Ureter (tissue), 1 donor: ENCODE data around the gene POLRMT. TPM values are rescaled to one million over a fixed set of nuclear protein-coding genes. Genes with fewer than 3 reads are reported as not detected.
"Not testable (repeated sequence)": the region's sequence is repeated elsewhere in the genome, so short reads cannot be mapped to it uniquely, and the experiment has no call there.

Source experiments
- DNase-seq: peaks from one replicate; pipeline ENCODE4 v3.0.0-alpha.2; 2020; ENCODE audit warnings: low spot score
- total RNA-seq: library from RNA; stranded (reverse); gene quantifications from one replicate; pipeline ENCODE4 v1.2.4, GENCODE V29; 2023
- donor health status: DM: yes; HTN: yes; CAD: no.

POLRMT gene
- total RNA-seq, 1 donor from 2014 or later: 56.4 TPM

DNA sequence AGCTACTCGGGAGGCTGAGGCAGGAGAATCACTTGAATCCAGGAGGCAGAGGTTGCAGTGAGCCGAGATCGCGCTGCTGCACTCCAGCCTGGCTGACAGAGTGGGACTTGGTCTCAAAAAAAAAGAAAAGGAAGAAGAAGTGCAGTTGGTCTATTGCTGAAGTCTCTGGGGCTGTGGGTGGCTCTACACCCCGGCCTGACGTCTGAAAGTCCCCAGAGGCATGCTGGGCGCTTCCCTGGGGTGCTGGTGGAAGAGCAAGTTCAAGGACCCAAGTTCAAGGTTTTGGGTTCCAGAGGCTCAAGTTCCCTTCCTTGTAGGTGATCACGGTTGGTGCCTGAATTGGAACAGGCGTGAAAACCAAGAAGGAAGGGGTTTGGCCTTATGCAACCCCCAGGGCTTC, 39.8 kb downstream of the POLRMT start:
- no peak for DNase-seq

DNA sequence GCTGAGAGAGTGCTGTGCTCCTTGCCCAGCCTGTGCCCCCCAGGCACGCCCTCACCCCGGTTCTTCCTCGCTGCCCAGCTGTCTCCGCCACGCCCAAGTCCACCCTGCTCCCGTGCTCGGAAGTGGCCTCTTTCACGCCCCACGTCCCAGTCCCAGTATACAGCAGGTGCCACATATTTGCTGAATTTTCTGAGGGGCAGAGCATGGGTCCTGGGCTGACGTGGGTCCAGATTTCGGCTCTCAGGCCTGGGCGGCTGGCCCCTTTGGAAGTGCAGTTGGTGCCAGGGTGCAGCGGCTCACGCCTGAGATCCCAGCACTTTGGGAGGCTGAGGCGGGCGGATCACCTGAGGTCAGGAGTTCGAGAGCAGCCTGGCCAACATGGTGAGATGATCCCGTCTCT, 40.3 kb downstream of the POLRMT start:
- no peak for DNase-seq

DNA sequence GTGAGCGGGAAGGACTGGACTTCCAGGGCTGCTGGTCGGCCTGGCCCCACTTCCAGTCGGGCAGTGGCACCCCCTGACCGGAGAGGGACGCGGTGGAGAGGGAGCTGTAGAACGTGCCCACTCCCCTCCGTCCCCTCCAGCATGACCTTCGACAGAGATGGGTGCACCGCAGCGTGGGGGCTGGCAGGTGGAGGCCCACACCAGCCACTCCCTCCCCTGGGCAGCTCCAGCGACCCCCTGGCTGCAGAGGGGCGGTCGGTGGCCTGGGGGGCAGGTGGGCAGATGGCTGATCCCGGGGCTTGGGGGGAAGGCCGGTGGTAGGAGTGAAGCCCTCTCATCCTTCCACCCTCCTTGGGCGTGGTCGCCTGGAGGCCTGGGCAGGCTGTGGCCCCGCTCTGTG, 41.2 kb downstream of the POLRMT start:
- no peak for DNase-seq

DNA sequence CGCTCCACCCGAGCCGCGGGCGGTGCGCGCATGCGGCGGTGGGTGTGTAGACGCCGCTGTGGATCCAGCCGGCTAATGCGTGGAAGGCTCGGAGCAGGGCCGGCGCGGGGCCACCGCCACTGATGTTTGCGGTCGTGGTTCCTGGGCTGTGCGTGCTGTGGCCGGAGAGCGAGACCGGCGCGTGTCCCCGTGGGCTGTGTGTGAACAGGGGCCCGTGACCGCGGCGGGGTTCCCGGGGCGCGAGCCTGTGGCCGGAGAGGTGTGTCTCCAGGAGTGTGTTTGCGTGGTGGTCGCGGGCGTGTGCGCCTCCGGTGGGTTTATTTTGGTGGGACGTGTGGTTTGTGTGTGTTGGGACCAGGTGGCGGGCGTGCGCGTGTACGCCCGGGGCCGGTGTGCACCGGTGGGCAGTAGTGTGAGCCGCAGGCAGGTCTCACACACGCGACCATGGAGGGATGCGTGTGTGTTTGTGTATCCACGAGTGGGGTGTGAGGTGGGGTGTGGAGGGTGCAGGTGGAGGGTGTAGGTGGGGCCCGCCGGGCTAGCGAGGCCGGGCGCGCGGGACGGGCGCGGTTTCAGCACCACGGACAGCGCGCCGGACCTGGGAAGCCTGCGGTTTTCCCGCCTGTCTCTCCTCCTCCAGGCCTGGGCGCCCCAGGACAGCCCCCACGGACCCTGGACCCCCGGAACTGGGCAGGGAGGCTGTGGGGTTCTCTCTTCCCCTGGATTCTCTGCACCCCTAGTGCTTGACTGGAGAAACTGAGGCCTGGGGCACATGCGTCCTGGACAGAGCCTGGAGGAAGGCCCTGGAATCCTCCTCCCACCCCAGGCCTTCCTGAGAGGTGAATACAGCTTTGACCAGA, 42.0 kb downstream of the POLRMT start:
- DNase-seq: no peak

DNA sequence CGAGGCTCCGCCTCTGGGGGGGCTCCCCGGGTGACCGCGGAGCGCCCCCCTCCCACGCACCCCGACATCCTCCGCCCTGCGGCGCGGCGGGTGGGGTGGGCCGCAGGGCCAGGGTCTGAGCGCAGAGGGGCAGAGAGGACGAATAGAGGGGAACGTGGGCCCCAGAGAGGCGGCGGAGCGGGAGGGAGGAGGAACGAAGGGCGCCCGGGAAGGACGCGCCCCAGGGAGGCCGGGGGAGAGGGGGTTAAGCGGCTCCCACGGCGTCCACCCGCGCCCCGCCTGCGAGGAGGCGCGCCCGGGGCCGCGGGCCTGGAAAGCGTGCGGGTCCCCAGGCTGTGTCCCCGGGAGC, 42.6 kb downstream of the POLRMT start:
- DNase-seq: no peak

DNA sequence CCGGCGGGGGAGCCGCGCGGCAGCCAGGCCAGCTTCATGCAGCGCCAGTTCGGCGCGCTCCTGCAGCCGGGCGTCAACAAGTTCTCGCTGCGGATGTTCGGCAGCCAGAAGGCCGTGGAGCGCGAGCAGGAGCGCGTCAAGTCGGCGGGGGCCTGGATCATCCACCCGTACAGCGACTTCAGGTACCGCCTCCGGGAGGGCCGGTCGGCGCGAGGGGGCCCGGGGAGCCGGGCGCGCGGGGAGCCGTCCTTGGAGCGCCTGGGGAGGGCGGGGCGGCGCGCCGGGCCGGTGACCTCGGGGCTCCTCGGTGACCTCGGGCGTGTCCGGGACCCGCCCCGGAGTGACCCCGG, 43.0 kb downstream of the POLRMT start:
- no peak for DNase-seq

DNA sequence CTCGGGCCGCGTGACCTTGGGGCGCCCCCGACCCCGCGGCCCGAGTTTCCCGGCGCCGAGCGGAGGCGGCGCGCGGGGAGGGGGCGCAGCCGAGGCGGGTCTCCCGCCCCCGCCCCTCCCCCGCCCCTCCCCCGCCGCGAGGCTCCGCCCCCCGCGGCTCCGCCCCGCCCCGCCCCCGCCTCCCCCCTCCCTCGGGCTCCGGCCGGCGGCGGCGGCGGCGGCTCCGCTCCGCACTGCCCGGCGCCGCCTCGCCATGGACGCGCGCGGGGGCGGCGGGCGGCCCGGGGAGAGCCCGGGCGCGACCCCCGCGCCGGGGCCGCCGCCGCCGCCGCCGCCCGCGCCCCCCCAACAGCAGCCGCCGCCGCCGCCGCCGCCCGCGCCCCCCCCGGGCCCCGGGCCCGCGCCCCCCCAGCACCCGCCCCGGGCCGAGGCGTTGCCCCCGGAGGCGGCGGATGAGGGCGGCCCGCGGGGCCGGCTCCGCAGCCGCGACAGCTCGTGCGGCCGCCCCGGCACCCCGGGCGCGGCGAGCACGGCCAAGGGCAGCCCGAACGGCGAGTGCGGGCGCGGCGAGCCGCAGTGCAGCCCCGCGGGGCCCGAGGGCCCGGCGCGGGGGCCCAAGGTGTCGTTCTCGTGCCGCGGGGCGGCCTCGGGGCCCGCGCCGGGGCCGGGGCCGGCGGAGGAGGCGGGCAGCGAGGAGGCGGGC, 43.5 kb downstream of the POLRMT start, which contains the start of gene HCN2:
Gene HCN2, plus strand, starts transcription at position 189 of the 703 bp plus-strand sequence. Its CDS starts 65 bp downstream, at position 254.
- DNase-seq: no peak

DNA sequence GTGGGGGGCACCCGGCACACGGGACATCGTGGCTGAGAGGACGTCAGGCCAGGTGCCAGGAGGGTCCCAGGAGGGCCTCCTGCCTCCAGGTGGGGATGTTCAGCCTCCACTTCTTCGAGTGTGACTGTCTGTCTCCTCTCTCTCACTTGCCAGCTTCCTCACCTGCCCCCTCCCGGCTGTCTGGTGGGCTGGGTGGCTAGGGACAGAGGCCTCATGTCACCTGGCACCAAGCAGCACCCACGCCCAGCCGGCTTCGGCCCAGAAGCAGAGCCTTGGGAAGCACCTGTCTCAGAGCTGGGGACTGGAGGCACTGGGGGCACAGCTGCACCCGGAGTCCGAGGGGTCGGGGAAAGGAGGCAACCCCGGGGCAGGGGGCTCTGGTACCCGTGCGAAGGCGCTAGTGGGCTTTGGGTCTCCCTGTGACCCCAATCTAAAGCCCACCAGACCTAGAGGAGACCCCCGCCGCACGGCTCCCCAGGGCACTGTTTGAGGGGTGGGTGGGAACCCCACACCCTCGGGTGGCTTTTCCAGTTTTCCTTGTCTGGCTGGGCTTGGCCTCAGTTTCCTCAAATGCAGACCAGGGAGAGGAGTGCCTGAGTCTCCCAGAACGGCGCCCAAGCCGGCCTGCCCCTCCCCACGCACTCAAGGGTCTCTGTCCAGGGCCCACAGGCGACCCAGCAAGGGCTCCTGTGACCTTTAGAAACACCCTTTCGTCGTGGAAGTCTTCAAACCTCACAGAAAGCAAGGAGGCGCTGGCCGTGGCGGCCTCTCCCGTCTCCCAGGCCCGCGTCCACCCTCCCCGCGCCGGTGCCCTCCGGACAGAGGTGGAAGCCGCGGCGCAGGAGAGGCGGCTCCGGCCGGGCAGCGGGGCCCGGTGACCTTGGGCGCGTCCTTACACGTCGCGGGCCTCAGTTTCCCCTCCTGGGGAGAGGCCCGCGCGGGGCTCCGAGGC, 44.3 kb downstream of the POLRMT start:
- no peak for DNase-seq

DNA sequence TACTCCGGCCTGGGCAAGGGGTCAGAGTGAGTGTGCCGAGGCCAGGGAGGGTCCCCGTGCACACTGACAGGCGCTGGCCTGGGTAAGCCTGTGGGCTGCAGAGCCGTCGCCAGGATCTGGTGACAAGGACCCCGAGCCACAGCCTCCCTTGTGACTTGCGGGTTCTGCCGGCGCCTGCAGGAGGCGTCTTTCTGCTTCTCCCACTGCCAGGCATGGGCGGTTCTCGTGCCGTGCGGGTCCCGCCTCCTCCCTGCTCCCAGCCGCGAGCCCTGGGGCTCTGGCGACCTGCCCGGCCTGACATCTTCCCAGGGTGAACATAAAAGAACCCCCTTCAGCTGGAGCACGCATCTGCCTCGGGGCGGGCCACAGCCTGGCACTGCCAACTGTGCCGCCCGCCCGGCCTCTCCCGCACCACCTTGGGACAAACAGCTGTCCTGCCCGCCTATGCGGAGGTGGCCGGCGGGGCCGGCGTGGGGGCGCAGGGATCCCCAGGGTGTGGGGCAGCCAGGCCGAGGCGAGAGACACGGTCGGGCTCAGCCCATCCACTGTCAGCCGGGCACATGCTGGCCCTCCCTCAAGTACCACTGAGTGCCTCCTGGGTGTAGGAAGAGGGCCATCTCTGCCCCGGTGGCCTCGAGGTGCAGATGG, 45.1 kb downstream of the POLRMT start:
- DNase-seq: no peak

DNA sequence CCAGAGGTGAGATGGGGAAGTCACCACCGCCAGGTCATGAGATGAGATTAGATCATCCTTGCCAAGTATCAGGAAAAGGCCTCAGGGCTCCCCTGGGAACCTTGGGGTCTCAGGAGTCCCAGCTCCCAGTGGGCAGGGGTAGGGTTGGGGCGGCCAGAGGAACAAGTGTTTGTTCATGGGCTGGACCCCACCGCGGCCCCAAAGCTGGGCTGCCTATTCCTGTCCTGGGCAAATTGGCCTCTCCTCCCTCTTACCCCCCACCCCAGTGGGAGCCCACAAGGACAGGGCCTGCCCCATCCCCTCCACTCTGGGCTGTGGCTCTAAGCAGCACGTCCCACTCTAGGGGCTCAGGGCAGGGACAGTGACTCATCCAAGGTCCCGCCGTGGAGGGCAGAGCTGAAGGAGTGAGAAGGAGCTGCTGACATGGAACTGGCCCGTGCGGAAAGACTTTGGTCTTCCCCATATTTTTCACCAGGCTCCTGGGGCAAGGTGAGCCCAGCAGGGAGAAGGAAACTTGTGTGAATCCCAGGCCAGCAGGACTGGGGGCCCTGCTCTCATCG, 47.7 kb downstream of the POLRMT start:
- no peak for DNase-seq

DNA sequence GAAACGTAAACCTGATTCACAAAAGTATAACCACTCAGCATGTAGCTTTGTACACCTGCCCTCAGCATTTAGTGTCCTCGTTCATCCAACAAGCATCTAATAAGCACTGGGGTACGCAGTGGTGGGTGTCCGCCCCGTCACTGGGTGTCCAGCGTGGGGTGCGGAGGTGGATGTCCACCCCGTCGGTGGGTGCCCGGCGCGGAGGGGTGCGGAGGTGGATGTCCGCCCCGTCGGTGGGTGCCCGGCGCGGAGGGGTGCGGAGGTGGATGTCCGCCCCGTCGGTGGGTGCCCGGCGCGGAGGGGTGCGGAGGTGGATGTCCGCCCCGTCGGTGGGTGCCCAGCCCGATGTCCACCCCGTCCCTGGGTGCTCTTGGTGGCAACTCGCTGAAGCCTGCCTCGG, 48.2 kb downstream of the POLRMT start:
- DNase-seq: not testable (repeated sequence)

DNA sequence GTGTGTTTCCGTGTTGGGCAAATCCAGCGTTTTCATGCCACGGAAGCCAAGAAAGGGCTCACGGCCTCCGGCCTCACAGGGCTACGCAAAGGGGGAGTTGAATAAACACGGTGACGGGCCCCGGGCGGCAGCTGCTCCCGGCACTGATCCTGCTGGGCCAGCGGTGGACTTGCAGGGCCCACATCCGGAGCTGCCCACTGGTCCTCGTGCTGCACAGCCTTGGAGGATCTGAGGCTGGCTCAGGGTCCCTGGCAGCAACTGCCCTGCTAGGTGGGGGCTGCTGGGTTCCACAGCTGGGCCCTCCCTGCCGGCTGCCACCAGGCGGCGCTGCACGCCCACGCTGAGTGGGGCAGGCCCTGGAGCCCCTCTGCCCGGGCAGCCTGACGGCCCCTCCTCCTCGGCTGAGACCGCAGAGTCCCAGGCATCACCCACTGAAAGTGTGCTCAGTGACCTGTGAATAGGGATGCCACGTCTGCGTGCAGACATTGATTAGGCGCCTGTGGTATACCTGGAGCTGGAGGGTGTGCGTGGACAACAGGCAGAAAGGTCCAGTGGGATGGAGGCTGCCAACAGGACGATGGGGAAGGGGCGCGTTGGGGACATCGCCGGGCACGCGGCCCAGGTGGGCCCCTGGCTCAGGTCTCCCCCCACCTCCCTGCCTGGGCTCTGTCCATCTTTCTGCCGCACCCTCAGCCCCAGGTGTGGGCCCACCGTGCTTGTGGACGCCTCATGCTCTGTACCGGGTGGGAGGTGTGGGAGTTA, 48.9 kb downstream of the POLRMT start:
- DNase-seq: no peak

DNA sequence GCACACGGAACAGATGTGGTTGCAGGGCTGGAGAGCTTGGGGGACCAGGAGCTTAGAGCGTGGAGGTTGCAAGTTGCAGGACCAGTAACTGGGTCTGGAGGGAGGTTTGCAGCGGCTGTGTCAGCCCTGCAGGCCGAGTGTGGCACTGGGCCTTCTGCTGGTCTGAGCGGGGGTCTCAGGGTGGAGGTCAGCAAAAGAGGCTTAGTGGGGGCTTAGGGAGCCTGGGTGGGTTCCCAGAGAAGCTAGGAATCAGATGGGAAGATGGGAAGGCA, 49.4 kb downstream of the POLRMT start:
- no peak for DNase-seq

DNA sequence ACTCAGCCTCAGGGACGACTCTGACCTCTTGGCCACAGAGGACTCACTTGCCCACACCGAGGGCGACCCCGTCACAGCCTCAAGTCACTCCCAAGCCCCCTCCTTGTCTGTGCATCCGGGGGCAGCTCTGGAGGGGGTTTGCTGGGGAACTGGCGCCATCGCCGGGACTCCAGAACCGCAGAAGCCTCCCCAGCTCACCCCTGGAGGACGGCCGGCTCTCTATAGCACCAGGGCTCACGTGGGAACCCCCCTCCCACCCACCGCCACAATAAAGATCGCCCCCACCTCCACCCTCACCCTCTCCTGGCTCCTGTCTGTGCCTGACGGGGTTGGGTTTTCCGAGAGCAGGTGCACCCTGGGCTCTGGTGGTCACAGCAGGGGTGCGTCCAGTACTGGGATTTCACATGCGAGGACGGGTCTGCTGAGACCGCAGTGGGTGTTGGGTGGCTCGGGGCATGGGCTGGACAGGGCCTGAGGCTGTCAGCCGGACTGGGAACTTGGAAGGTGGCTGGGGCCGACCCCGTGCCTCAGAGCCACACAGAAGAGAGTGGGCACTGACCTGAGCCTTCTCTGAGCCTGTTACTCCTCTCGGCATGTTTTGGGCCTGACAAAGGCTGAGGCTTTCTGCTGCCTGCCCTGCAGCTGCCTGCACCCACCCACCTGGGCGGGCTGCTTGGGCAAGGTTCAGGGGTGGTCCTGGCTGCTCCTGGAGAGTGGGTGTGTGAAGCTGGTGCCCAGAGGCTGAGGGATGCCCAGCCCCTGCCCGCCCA, 50.0 kb downstream of the POLRMT start:
- DNase-seq: no peak

DNA sequence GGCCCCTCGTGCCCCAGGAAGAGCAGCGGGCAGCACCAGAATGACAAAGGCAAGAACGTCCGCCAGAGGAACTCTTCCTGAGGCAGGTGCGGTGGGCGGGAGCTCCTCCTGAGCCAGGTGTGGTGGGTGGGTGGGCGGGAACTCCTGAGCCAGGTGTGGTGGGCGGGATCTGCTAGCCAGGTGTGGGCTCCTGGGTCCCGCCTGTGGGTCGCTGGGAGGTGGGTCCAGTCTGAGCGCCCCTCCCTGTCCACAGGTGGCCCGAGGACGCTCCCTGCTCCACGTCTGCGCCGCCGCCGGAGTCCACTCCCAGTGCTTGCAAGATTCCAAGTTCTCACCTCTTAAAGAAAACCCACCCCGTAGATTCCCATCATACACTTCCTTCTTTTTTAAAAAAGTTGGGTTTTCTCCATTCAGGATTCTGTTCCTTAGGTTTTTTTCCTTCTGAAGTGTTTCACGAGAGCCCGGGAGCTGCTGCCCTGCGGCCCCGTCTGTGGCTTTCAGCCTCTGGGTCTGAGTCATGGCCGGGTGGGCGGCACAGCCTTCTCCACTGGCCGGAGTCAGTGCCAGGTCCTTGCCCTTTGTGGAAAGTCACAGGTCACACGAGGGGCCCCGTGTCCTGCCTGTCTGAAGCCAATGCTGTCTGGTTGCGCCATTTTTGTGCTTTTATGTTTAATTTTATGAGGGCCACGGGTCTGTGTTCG, 50.7 kb downstream of the POLRMT start:
- no peak for DNase-seq

DNA sequence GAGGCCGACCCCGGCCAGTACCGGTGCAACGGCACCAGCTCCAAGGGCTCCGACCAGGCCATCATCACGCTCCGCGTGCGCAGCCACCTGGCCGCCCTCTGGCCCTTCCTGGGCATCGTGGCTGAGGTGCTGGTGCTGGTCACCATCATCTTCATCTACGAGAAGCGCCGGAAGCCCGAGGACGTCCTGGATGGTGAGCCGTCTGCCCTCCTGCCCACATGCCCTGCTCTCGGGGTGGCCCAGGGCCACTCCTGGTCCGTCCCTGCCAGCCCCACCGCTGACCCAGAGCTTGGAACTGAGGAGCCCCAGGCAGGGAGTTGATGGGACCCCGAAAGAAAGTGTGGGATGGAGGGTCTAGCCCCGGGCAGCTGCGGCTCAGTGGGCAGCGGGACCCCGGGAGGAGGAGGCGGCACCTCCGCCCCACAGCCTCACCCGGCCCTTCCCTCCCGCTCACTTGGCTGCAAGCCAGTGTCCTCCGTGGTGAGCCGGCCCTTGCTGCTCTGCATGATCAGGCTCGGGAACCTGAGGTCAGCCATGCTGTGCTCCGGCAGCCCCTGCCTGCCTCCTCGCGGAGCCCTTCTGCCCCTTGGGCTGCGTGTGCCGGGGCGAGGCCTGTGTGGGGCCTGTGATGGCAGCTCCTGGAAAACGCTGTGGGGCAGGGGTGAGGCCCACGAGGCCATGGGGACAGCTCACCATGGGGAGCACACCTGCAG, 51.8 kb downstream of the POLRMT start:
- DNase-seq: no peak

DNA sequence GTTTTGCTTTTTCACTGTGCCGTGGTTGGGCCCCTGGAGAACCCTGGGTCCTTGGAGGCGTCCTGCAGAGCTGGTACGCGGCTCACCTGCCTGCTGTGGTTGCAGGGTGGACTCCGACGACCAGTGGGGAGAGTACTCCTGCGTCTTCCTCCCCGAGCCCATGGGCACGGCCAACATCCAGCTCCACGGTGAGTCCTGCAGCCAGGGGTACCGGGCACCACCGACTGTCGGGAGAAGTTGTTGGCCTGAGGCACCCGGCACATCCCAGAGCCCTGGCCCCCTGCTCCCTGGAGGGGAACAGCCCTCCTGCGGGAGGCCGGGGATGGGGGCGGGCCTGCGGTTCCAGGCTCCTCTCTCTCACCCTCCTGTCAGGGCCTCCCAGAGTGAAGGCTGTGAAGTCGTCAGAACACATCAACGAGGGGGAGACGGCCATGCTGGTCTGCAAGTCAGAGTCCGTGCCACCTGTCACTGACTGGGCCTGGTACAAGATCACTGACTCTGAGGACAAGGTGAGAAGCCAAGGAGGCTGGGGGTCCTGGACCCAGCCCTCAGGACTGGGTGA, 53.0 kb downstream of the POLRMT start:
- DNase-seq: no peak

DNA sequence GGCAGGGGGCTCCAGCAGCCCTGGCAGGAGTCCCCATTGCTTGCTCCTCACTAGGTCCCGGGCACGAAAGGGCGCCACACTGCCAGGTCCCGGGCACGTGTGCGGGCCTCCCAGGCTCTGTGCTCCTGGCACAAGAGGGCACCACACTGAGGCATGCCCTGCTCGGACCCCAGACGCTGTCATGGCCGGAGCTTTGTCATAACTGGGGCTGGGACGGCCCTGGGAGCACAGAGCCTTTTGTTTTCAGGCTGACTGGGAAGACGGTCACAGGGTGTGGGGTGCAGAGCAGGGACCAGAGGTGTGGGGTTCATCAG, 53.5 kb downstream of the POLRMT start:
- DNase-seq: no peak
